Fibroblast of mammary gland (primary cell): ENCODE measurements around the gene OPA3.

Source experiments
- DNase-seq: peaks from one replicate; pipeline ENCODE4 v3.0.0-alpha.2; 2010; ENCODE audit warnings: low read depth
- H3K4me3 ChIP-seq: 2 replicates; pipeline ENCODE4 v1.5.1; 2011; ENCODE audit warnings: low read depth, mild to moderate bottlenecking, low read length, moderate library complexity; ENCODE audit not compliant: control insufficient read depth
- CTCF ChIP-seq: conservative IDR thresholded peaks from 2 replicates; pipeline ENCODE4 v1.5.1; 2011; ENCODE audit warnings: low read depth, low read length, inconsistent platforms; ENCODE audit not compliant: control insufficient read depth, insufficient read depth

Gene OPA3

GRCh38 chr19:45607071-45608029, 22.7 kb upstream of the OPA3 start:
- peak; percentile 92 for TF ChIP-seq CTCF
- peak overlapping the region; percentile 35 for H3K4me3 ChIP-seq
- DNase-seq, result peak; percentile 67

- no peak for TF ChIP-seq CTCF
- H3K4me3 ChIP-seq, result no peak within 1 kb of the TSS
- DNase-seq, result no peak
Measured at GRCh38 chr19:45601524-45602374, 17.1 kb upstream of the OPA3 start, which contains the start of gene GPR4. GPR4 (minus strand) TSS chr19:45602212; CDS start chr19:45591866, 10,346 bp downstream.

GRCh38 chr19:45601115-45601514, 16.5 kb upstream of the OPA3 start:
- H3K4me3 ChIP-seq, result no peak overlapping the region
- DNase-seq, result no peak
- no peak for TF ChIP-seq CTCF

GRCh38 chr19:45600340-45600885, 15.8 kb upstream of the OPA3 start:
- no peak for TF ChIP-seq CTCF
- no peak overlapping the region for H3K4me3 ChIP-seq
- no peak for DNase-seq

GRCh38 chr19:45599286-45599685, 14.7 kb upstream of the OPA3 start:
- no peak for TF ChIP-seq CTCF
- no peak overlapping the region for H3K4me3 ChIP-seq

GRCh38 chr19:45598267-45599001, 13.8 kb upstream of the OPA3 start:
- H3K4me3 ChIP-seq, result peak overlapping the region; percentile 27
- no peak for TF ChIP-seq CTCF
- DNase-seq, result peak; percentile 19

More at GRCh38 chr19:45599286-45599685, 14.7 kb upstream of the OPA3 start:
- no peak for DNase-seq
